Bronchial epithelial cell (primary cell): Measurements from ENCODE around the gene PLA2G2F. TPM values are rescaled to one million over a fixed set of nuclear protein-coding genes. Genes with fewer than 3 reads are reported as not detected.

Experiments used
- DNase-seq: peaks from one replicate; pipeline ENCODE4 v3.0.0-alpha.2; 2010; ENCODE audit warnings: low read depth
- FAIRE-seq: peaks from 2 replicates; lab custom pipeline; 2011; peaks lifted over from hg19 to GRCh38; lab: Jason Lieb, UNC
- H3K27me3 ChIP-seq: 2 replicates; pipeline ENCODE4 v1.5.1; 2011; ENCODE audit warnings: low read length; ENCODE audit not compliant: control insufficient read depth, insufficient read depth
- H3K36me3 ChIP-seq: 2 replicates; pipeline ENCODE4 v1.5.1; 2011; ENCODE audit warnings: low read length; ENCODE audit not compliant: control insufficient read depth, insufficient read depth
- H3K4me3 ChIP-seq: 2 replicates; pipeline ENCODE4 v1.5.1; 2011; ENCODE audit warnings: mild to moderate bottlenecking, low read depth, low read length, control low read depth
- CTCF ChIP-seq: IDR thresholded peaks from 2 replicates; pipeline ENCODE4 v1.5.1; 2011; ENCODE audit warnings: mild to moderate bottlenecking, moderate library complexity, low read length, control low read depth, inconsistent platforms; ENCODE audit not compliant: insufficient read depth, severe bottlenecking
- total RNA-seq: library from RNA; depleted of rRNA; stranded (reverse); fragments of >200 nt; gene quantifications from 2 replicates; pipeline ENCODE4 v1.2.1, GENCODE V29; 2014

PLA2G2F gene
- total RNA-seq, 1 donor from 2014 or later, result not detected

- Histone ChIP-seq H3K27me3 (no peaks in the 10 kb centered on the region), H3K4me3 (no peak overlapping the region), H3K36me3 (no peaks in the 10 kb centered on the region)
- no peak for DNase-seq
- TF ChIP-seq CTCF, result peak; percentile 10
- FAIRE-seq, result no peak
Measured at GRCh38 chr1:20187103-20187812, 48.1 kb downstream of the PLA2G2F start.

- FAIRE-seq (no peak), DNase-seq (no peak)
- TF ChIP-seq CTCF, result no peak
- H3K36me3 ChIP-seq, result no peaks in the 10 kb centered on the region
- H3K4me3 ChIP-seq, result no peak overlapping the region
- H3K27me3 ChIP-seq, result no peaks in the 10 kb centered on the region
Measured at GRCh38 chr1:20187813-20188454, 48.8 kb downstream of the PLA2G2F start.

- FAIRE-seq, result no peak
- H3K36me3 ChIP-seq, result no peaks in the 10 kb centered on the region
- no peak for DNase-seq
- TF ChIP-seq CTCF, result no peak
- H3K4me3 ChIP-seq, result no peak overlapping the region
- no peaks in the 10 kb centered on the region for H3K27me3 ChIP-seq
Measured at GRCh38 chr1:20188455-20188817, 49.3 kb downstream of the PLA2G2F start.

GRCh38 chr1:20189664-20190063 lies 50.5 kb downstream of the PLA2G2F start:
- DNase-seq, result no peak
- Histone ChIP-seq H3K27me3 (no peaks in the 10 kb centered on the region), H3K36me3 (no peaks in the 10 kb centered on the region), H3K4me3 (no peak overlapping the region)
- TF ChIP-seq CTCF, result no peak
- no peak for FAIRE-seq

- FAIRE-seq, result no peak
- TF ChIP-seq CTCF, result no peak
- Histone ChIP-seq H3K4me3 (no peak overlapping the region), H3K36me3 (no peaks in the 10 kb centered on the region), H3K27me3 (no peaks in the 10 kb centered on the region)
- no peak for DNase-seq
Measured at GRCh38 chr1:20190256-20191160, 51.4 kb downstream of the PLA2G2F start.
